ENCODE results near the gene HLCS.

The HLCS gene

DNA sequence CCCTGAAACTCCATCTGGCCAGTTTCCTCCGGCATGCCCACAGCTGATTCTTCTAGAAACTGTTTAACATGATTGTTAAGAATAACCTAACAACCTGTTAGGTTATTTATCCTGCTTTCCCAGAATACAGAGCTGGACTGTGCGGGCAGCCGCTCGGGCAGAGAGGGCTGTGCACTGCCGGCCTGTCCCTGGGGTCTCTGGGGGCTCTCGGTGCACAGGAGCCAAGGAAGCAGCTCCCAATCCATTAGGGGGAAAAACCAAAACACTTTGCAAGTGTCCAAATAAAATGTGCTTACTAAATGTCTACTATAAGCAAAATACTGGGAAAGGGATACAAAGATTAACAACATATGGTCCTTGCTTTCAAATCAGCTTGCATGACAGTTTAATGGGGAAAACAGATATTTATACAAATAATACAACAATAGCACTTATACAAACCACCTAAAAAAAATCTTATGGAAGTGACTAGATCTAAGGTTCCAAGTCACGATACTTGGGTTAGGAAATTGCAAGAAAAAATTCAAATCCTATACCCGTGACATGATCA, 50.7 kb downstream of the HLCS start:
- no peak for DNase-seq (ENCODE audit: low read depth in 3 of 3)

DNA sequence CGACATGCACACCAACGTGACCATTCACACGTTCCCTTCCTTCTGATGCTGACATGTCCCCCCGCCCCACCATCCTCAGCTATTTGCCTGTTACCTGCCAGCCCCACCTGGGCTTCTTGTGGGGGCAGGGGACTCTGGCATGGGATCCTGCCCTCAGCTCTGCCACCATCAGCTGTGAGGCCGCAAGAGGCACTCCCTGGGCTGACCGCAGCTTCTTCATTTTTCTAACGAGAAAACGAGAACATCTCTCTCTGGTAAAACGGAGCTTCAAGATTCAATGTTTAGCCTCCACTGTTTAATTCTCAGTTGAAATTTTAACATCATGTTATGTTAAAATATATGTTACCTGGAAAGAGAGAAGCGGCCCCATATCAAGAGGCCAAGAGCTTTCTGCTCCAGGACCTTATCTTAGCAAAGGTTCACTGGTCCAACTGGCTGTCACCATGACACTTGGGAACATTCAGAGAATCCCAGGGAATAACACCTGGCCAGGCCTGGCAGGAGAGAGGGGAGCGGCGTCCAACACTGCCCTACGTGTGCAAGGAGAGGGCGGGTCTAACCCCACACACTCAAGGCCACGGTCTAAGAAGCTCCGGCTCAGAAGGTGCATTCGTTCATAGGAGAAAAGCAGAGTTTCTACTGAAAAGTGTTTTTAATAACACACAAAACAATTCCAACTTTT, 51.3 kb downstream of the HLCS start:
- DNase-seq (ENCODE audit: low read depth in 3 of 3) = no peak

DNA sequence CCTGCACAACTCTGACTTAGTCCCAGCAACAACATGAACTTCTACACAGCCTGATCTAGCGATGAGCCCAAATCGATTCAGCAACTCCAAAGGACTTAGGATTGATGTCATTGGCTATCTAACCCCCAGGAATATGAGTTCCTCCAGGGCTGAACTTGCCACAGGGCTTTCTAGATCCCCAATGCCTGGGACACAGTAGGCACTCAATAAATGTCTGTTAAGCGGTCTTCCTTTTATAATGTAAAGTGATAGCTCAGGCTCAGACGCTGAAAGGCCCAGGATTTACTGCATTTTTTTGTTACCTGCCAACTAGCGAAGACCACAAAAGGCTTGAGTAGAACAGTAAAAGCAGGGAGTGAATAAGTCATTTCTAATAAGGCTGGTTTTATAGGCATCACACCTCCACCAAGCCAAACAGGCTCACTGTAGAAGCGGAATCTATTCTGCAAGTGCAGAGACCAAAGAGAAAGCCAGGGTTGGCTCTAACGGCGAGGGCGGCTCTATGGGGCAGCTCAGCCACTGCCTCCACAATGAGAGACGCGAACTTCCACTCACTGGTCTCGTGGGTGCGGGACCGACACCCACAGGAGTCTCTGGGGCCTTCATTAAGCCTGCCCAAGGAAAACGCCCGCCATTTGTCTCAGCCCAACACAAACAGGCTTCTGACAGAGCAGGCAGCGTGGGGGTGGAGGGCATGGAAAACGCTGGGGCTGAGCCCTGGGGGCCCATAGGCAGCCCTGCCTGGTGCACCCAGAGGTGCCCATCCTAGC, 52.0 kb downstream of the HLCS start:
- no peak for DNase-seq (ENCODE audit: low read depth in 3 of 3)

DNA sequence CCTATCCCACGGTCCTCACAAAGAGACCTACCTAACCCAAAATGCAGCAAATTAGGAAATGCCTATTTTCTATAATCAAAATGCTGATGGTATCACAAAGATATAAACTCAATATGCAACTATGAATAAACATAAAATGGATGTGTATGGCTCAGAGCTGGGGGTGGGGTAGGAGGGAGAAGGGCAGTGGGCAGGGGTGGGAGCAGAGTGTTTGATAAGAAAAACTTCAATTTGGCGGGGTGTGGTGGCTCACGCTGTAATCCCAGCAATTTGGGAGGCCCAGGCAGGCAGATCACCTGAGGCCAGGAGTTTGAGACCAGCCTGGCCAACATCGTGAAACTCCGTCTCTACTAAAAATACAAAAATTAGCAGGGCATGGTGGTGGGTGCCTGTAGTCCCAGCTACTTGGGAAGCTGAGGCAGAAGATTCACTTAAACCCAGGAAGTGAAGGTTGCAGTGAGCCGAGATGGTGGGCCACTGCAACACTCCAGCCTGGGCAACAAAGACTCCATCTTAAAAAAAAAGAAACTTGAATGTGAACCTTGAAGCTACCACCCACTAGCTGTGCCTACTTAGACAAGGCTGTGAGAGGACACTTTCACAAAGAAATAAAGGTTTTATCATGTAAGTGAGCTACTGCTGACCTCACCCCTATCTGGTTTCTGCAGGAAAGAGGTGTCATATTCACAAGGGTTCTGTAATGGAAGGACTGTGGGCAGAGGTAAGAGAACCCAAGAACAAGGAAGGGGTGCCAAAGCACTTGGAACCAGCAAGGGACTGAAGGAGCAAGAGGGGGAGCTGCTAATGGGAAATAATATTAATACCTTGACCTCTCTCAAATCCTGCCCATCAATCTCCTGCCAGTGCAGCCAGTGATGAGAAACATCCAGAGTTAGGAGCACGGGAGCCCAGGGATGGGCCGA, 53.0 kb downstream of the HLCS start:
- no peak for DNase-seq (ENCODE audit: low read depth in 3 of 3)

DNA sequence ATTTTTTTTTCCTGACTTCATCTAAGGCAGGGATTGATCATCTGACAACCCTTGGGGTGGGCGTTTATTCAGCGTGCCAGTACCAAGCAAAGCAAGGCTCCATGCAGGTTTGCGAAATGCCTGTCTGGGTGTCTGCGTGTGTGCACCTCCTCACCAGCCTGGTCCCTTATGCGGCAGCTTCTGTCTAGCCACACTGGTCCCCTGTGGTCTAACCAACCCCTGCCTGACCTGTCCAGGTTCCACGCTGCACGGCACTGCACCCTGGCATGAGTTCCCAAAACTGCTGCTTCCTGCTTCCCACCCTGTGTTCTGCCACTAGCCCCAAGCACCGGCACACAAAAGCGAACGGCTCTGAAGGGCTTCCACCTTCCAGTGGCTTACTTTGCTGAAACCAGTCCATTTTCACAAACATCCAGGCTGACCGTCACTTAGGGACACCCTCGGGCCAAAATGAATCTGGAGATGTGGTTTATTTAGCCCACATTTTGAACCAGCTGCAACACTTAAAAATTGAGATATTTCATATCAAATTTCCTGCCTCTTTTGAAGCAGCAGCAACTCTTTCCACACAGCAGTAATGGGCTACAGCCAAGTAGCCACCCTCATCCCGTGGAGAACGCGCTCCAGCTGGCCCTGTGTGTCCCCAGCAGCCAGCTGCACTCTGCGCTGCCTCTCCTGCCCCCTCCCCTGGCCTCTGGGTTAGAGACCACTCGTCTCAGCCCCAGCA, 55.7 kb downstream of the HLCS start:
- no peak for DNase-seq (ENCODE audit: low read depth in 3 of 3)

DNA sequence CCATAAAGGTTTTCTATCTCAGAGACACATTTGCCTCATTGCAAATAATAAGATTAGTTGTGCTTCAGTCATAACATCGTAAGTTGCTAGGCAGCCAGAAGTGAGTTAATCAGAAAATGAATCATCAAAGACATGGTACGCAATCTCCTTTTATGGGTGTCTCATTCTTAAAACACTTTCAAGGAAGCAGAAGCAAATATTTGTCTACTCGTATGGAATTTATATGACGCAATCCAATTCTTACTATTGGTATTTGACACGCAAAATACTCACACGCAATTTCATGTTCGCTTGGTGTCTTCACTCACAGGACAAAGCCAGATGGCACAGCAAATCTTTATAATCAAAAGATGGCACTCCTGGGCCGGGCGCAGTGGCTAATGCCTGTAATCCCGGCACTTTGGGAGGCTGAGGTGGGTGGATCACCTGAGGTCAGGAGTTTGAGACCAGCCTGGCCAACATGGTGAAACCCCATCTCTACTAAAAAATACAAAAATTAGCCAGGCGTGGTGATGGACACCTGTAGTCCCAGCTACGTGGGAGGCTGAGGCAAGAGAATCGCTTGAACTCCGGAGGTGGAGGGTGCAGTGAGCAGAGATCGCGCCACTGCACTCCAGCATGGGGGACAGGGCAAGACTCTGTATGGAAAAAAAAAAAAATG, 56.4 kb downstream of the HLCS start:
- DNase-seq (ENCODE audit: low read depth in 3 of 3) = no peak

DNA sequence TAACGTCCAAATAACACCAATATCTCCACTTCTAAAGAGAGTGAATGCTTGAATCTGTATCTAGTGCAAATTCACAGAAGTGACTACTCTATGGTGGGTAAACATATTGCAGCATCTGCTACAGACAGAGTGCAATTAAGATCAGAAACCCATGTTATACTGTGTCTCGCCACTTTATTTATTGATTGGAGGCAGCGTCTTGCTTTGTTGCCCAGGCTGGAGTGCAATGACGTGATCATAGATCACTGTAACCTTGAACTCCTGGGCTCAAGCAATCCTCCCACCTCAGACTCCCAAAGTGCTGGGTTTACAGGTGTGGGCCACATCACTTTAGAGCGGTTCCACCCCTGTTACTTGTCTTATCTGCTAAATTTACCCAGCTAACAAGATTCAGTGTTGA, 57.0 kb downstream of the HLCS start:
- DNase-seq (ENCODE audit: low read depth in 3 of 3) = no peak

DNA sequence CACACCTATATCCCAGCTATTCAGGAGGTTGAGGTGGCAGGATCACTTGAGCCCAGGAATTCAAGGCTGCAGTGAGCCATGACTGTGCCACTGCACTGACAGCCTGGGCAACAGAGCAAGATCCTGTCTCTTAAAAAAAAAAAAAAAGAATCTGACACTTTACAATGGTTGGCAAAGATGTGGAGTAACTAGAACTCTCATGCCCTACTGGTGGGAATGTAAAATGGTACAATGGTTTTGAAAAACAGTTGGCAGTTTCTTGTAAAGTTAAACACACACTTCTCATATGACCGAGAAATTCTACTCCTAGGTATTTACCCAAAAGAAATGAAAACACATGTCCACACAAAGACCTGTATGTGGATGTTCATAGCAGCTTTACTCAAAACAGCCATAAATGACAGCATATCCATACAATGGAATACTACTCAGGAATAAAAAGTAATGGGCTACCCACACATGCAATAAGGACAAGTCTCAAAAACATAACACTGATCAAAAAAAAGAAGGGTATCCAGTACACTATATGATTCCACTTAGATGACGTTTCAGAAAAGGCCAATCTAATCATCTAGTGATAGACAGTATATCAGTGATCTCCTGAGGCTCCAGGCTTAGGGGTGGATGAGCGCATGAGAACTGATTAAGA, 58.1 kb downstream of the HLCS start:
- no peak for DNase-seq (ENCODE audit: low read depth in 3 of 3)

DNA sequence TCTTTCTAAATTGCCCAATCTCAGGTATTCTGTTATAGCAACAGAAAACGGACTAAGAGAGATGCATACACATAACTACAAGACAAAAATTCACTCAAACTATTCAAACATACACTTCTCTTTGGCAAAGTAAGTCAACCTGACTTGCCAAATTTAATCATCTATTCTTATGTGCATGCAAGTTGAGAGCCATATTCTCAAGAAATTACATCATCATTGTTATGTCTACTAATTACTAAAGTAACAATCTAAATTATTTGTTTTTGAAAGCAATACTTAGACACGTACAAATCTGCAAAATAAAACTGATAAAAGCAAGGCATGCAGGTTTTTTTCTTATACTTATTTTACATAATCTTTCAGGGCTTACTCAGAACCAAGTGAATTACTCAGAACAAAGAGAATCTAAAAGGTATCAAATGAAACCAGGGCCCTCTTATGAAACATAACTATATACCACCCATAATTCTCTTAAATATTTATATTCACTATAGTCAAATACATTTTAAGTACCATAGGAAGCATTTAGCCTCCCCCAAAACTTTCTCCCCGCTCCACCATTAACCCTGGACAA, 62.3 kb downstream of the HLCS start:
- no peak for DNase-seq (ENCODE audit: low read depth in 3 of 3)

DNA sequence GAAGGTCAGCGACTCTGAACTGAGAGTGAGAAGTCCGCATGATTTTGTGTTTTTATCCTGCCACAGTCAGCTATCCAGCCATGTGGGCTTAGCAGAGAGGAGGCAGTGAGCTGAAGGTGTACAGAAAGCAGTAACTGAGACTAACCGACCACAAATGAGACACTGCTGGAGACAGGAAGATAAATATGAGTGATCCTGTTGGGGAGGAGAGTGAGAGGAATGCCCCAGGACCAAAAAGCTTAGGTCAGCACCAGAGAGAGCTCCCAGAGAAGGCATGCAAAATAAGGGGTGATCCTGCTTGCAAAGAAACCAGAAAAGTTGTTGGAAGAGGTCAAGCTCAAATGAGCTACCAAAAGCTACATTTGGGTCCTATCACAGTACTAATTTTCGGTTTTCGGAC, 63.7 kb downstream of the HLCS start:
- no peak for DNase-seq (ENCODE audit: low read depth in 3 of 3)

DNA sequence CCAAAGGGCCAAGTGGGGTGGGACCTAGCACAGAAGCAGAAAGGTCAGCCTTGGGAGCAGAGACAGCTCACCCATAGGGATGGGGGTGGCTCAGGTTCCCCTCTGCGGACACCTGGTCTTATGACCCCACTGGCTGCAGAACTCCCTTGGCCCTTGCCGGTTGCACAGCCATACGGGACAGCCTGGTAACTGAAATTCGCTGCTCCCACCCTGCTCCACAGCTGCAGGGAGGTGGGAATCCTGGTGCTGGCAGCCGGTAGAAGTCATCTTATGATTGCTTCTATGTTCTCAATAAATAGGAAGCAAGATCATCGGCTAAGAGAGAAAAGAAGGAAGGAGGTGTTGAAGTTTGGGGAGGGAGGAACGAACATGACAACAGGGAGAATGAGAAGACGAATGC, 64.1 kb downstream of the HLCS start:
- DNase-seq (ENCODE audit: low read depth in 3 of 3) = no peak

DNA sequence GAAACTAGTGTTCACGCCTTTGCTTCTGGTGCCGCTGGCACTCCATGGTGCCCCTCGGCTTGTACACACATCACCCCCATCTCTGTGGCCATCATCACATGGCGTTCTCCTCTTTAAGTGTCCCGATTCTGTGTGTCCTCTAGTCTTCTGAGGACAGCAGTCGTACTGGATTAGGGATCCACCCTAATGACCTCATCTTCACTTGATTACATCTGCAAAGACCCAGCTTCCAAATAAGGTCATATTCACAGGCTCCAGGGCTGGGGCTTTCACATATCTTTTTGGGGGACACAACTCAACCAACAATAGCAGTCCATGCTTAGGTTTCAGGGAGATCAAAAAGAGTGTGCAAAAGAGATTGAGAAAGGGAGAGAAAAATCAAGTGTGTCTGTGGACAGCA, 64.9 kb downstream of the HLCS start:
- no peak for DNase-seq (ENCODE audit: low read depth in 3 of 3)

DNA sequence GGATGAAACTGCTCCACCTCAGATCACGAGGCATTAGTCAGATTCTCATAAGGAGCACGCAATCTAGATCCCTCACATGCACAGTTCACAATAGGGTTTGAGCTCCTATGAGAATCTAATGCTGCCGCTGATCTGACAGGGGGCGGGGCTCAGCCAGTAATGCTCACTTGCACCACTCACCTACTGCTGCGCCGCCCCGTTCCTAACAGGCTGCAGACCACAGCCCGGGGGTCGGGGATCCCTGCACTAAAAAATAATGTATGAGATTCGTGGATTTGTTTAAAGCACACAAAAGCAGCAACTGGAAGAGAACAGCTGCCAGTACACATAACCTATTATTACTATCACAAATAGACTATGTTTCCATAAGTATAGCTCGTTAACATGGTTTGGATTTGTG, 72.9 kb downstream of the HLCS start:
- no peak for DNase-seq (ENCODE audit: low read depth in 3 of 3)

DNA sequence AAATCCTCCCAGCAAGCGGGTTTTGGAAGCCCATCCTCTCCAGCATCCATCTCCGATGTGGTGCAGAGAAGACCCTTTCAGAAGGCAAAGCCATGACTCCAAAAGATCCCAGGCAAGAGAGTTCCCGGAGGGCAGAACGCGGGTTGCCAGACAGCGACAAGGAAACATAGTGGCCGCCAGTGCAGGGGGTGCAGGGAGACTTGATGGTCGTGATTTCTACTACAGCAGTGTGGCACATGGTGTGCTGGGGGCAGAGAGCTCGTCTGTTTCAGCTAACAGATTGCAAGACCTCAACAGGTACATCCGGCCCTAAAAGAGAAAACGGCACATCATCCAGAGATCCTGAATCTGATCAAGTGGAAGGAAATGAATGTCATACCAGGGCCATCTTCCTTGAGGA, 74.3 kb downstream of the HLCS start:
- no peak for DNase-seq (ENCODE audit: low read depth in 3 of 3)

DNA sequence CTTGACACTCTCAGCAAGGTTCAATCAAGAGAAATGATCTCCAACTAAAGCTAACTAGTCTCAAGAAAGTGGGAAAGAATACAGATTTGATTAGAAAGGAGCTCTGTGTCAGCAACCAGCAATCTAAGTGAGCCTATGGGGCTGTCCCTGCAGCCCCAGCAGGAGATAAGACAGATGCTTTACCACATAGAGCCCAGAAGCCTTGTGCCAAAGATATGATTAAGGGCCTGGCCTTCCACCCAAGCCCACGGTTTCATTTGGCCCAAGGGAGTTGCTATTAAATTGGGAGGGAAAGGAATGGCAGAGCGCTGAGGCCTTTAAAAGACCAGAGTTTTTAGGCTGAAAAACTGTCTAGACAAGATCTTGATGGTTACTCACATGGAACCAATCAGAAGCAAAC, 74.8 kb downstream of the HLCS start:
- DNase-seq (ENCODE audit: low read depth in 3 of 3) = no peak

DNA sequence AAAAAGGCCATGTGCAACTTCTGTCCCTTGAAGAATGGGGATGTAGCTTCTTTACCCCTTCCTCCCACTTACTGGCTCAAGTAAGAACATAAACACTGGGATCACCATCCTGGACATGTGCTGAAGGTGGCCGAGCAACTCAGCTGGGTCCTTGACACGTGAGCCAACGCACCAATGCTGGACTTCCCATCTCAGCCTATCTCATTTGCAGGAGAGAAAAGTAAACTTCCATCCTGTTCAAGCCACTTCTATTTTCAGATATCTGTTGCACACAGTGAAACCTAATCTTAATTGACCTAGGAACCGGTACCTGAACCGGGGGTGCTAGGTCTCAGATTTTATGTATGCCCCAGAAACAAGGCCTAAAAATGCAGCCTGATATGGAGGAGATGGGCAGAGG, 75.3 kb downstream of the HLCS start:
- DNase-seq (ENCODE audit: low read depth in 3 of 3) = no peak

DNA sequence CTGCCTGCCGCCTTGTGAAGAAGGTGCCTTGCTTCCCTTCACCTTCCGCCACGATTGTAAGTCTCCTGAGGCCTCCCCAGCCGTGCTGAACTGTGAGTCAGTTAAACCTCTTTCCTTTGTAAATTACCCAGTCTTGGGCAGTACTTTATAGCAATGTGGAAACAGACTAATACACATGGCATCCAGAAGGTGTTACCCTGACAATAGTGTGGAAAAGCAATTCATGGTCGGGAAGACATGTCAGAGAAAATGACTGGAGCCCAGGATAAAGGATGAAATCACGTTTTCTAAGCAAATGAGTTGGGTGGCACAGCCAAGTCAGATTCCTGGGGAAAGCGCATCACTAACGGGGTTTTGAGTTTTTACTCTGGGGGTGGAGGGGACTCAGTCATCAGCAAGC, 76.4 kb downstream of the HLCS start:
- no peak for DNase-seq (ENCODE audit: low read depth in 3 of 3)

DNA sequence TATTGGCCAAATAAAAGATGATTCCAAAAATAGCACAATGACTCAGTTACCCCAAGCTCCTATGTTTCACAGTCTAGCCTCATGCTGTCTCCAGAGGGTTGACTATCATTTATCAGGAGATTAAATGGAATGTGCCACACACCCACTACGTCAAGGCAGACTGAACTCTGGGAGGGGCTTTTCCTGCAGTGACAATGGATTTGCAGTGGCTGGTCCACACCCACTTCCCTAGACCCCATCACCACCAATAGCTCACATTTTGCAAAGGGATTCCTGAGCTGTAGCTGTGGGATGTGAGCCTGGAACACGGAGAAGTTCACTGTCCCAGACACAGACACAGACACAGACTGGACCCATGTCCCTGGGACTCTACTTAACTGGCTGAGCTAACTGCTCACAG, 77.1 kb downstream of the HLCS start:
- no peak for DNase-seq (ENCODE audit: low read depth in 3 of 3)

DNA sequence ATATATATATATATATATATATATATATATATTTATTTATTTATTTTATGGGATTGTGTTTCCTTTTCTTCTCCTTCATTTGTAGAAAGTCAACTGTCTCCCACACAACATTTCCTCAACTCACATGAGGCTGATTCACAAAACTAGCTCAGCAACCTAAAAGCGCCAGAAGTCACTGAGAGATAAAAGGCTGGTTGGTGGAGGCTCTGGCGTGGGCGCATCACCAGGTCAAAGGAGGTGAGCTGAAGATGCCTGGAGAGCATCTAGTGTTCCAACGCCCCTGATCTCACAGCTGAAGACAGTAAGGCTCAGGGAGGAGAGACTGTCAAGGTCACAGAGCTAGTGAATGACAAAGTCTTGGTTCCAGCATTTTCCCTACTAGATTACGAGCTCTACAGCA, 78.0 kb downstream of the HLCS start:
- DNase-seq (ENCODE audit: low read depth in 3 of 3) = no peak

DNA sequence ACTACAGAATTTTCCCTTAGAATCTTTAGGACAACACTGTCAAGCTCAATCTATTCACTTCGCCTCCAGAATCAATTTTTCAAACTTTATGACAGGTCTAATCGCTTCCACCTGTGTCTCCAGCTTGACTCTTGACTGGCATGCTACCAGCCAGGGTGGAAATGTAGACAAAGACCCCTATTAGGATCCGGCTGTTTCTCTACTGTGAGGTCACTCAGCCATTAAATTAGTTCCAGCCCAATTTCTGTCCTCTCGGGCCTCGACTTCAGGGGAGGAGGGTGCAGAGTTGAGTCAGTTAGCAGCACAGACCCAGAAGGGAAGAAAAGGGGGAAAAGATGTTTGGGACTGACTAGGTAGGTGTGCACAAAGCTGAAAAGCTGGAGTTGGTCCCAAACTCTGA, 78.5 kb downstream of the HLCS start:
- DNase-seq (ENCODE audit: low read depth in 3 of 3) = no peak
